ENCODE results near the gene SEC63. TPM values are rescaled to one million over a fixed set of nuclear protein-coding genes. Genes with fewer than 3 reads are reported as not detected.

SEC63 gene
- total and polyA plus RNA-seq, 4 donors = 20.7 to 69.4 (median 27.4) TPM

DNA sequence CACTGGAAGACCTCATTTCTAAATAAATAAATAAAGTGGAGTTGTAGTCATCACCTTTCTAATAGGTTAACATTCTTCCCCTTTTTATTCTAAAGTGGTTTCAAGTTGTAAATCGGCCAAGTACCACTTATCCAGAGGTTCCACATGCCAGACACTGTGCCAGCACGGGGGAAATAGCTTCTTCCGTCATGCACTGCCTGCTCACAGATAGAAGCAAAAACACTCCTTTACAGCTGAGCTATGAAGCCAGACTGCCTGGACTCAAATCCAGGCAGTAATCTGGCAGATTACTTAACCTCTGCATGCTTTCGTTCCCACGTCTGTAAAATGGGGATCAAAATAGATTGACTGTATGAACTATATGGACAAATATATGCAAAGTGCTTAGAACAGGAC, 116.7 kb downstream of the SEC63 start:
- WGBS = 73% methylated on average over 5 of the region's 5 CpGs
- TF ChIP-seq JUND (IDR thresholded peaks at IDR 0.05) (no peak), GABPA (IDR thresholded peaks at IDR 0.05 in 1 of 2, conservative IDR thresholded peaks at IDR 0.05 in 1 of 2) (no peak), FOXA1 (IDR thresholded peaks at IDR 0.05) (no peak), RXRA (IDR thresholded peaks at IDR 0.05) (no peak), RAD21 (IDR thresholded peaks at IDR 0.05) (no peak), YY1 (IDR thresholded peaks at IDR 0.05) (no peak), TAF1 (conservative IDR thresholded peaks at IDR 0.05) (no peak), FOXA2 (IDR thresholded peaks at IDR 0.05) (no peak)
- TF ChIP-seq, protein P1, sequence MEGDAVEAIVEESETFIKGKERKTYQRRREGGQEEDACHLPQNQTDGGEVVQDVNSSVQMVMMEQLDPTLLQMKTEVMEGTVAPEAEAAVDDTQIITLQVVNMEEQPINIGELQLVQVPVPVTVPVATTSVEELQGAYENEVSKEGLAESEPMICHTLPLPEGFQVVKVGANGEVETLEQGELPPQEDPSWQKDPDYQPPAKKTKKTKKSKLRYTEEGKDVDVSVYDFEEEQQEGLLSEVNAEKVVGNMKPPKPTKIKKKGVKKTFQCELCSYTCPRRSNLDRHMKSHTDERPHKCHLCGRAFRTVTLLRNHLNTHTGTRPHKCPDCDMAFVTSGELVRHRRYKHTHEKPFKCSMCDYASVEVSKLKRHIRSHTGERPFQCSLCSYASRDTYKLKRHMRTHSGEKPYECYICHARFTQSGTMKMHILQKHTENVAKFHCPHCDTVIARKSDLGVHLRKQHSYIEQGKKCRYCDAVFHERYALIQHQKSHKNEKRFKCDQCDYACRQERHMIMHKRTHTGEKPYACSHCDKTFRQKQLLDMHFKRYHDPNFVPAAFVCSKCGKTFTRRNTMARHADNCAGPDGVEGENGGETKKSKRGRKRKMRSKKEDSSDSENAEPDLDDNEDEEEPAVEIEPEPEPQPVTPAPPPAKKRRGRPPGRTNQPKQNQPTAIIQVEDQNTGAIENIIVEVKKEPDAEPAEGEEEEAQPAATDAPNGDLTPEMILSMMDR (IDR thresholded peaks at IDR 0.05; ENCODE audit: low read depth, low read length, missing input control) = no peak
- TF ChIP-seq, protein P2, sequence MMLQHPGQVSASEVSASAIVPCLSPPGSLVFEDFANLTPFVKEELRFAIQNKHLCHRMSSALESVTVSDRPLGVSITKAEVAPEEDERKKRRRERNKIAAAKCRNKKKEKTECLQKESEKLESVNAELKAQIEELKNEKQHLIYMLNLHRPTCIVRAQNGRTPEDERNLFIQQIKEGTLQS (IDR thresholded peaks at IDR 0.05) = no peak
- TF ChIP-seq, protein P3, sequence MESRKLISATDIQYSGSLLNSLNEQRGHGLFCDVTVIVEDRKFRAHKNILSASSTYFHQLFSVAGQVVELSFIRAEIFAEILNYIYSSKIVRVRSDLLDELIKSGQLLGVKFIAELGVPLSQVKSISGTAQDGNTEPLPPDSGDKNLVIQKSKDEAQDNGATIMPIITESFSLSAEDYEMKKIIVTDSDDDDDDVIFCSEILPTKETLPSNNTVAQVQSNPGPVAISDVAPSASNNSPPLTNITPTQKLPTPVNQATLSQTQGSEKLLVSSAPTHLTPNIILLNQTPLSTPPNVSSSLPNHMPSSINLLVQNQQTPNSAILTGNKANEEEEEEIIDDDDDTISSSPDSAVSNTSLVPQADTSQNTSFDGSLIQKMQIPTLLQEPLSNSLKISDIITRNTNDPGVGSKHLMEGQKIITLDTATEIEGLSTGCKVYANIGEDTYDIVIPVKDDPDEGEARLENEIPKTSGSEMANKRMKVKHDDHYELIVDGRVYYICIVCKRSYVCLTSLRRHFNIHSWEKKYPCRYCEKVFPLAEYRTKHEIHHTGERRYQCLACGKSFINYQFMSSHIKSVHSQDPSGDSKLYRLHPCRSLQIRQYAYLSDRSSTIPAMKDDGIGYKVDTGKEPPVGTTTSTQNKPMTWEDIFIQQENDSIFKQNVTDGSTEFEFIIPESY (IDR thresholded peaks at IDR 0.05) = no peak
- H3K27ac ChIP-seq (ENCODE audit: low read depth in 1 of 2, low read length in 2 of 2) = no peak overlapping the region
- DNase-seq (ENCODE audit: low spot score) = no peak
- no peaks in the 10 kb centered on the region for H3K27me3 ChIP-seq (ENCODE audit: control insufficient read depth in 4 of 4, insufficient read depth in 4 of 4, low read length in 3 of 4)
- no peaks in the 10 kb centered on the region for H3K4me1 ChIP-seq (ENCODE audit: control insufficient read depth in 4 of 4, insufficient read depth in 4 of 4, low read length in 3 of 4)
- no peak overlapping the region for H3K9ac ChIP-seq (ENCODE audit: low read depth in 1 of 2, low read length in 2 of 2)
- H3K4me3 ChIP-seq (ENCODE audit: low read depth in 1 of 3, low read length in 3 of 3) = no peak overlapping the region
- H3K9me3 ChIP-seq (ENCODE audit: control insufficient read depth in 4 of 4, low read length in 3 of 4) = no peaks in the 10 kb centered on the region
- no peaks in the 10 kb centered on the region for H3K36me3 ChIP-seq (ENCODE audit: control insufficient read depth in 4 of 4, insufficient read depth in 3 of 4, low read depth in 1 of 4, low read length in 3 of 4)

DNA sequence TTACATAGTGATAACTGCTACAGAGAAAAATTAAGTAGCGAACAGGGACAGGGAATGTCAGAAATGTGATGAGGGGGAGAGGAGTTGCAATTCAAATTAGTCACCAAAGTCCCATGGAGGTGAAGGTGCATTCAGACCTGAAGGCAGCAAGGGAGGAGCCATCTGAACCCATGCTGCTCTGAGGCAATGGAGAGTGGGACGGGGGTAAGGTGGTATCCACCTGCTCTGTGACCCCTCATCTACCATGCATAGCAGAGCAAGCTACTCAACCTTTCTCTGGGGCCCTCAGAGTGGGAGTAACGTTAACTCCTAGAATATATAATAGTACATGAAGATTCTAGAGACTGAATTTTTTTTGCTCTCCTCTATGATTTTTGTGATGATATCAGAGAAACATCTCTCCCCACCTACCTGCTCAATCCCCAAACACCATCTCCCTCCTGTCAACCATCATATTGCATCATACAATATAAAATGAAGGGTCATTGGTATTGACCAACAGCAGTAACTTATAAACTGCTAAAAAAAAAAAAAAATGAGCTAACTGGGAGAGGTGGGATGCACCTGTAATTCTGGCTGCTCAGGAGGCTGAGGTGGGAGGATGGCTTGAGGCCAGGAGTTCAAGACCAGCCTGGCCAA, 117.3 kb downstream of the SEC63 start:
- no peak overlapping the region for H3K4me3 ChIP-seq (ENCODE audit: low read depth in 1 of 3, low read length in 3 of 3)
- H3K9ac ChIP-seq (ENCODE audit: low read depth in 1 of 2, low read length in 2 of 2) = no peak overlapping the region
- TF ChIP-seq GABPA (IDR thresholded peaks at IDR 0.05 in 1 of 2, conservative IDR thresholded peaks at IDR 0.05 in 1 of 2) = no peak
- no peak for TF ChIP-seq FOXA2 (IDR thresholded peaks at IDR 0.05)
- no peak for TF ChIP-seq RXRA (IDR thresholded peaks at IDR 0.05)
- TF ChIP-seq SP1 (IDR thresholded peaks at IDR 0.05) = no peak
- TF ChIP-seq YY1 (IDR thresholded peaks at IDR 0.05) = no peak
- no peak for TF ChIP-seq HNF4G (IDR thresholded peaks at IDR 0.05)
- no peak for TF ChIP-seq RAD21 (IDR thresholded peaks at IDR 0.05)
- TF ChIP-seq, protein P1 (IDR thresholded peaks at IDR 0.05; ENCODE audit: low read depth, low read length, missing input control) = no peak
- TF ChIP-seq, protein P4, sequence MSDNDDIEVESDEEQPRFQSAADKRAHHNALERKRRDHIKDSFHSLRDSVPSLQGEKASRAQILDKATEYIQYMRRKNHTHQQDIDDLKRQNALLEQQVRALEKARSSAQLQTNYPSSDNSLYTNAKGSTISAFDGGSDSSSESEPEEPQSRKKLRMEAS (IDR thresholded peaks at IDR 0.05) = no peak
- no peak for TF ChIP-seq EGR1 (IDR thresholded peaks at IDR 0.05; ENCODE audit: low read depth in 2 of 2)
- no peak for TF ChIP-seq FOXA1 (IDR thresholded peaks at IDR 0.05)
- TF ChIP-seq NR2F2 (IDR thresholded peaks at IDR 0.05) = no peak
- H3K27me3 ChIP-seq (ENCODE audit: control insufficient read depth in 4 of 4, insufficient read depth in 4 of 4, low read length in 3 of 4) = no peaks in the 10 kb centered on the region
- H3K9me3 ChIP-seq (ENCODE audit: control insufficient read depth in 4 of 4, low read length in 3 of 4) = no peaks in the 10 kb centered on the region
- no peaks in the 10 kb centered on the region for H3K4me1 ChIP-seq (ENCODE audit: control insufficient read depth in 4 of 4, insufficient read depth in 4 of 4, low read length in 3 of 4)
- DNase-seq (ENCODE audit: low spot score) = no peak
- no peak overlapping the region for H3K27ac ChIP-seq (ENCODE audit: low read depth in 1 of 2, low read length in 2 of 2)
- 92% methylated on average over 3 of the region's 3 CpGs for WGBS
- H3K36me3 ChIP-seq (ENCODE audit: control insufficient read depth in 4 of 4, insufficient read depth in 3 of 4, low read depth in 1 of 4, low read length in 3 of 4) = no peaks in the 10 kb centered on the region

All from liver (tissue), 9 donors.